Measurements from ENCODE around the gene HLA-DQB1. TPM values are rescaled to one million over a fixed set of nuclear protein-coding genes. Genes with fewer than 3 reads are reported as not detected.
"Not testable (repeated sequence)": the region's sequence is repeated elsewhere in the genome, so short reads cannot be mapped to it uniquely, and the experiment has no call there.

Gene HLA-DQB1
- total RNA-seq, 1 experiment from 2014 or later = 3.8 TPM

- H3K27ac ChIP-seq = no peak overlapping the region
- H3K4me2 ChIP-seq = no peak overlapping the region
- H2AFZ ChIP-seq = no peak overlapping the region
- intact Hi-C loops (cut with micrococcal nuclease; ENCODE audit: unreplicated experiment) = no loop called here
- no peak for TF ChIP-seq EZH2 (IDR thresholded peaks at IDR 0.05; ENCODE audit: low read depth)
- TF ChIP-seq CTCF (conservative IDR thresholded peaks at IDR 0.05) = no peak
- no peaks in the 10 kb centered on the region for H3K9me3 ChIP-seq (ENCODE audit: insufficient read depth, low read depth)
- BruUV-seq (replicated peaks) = no TSS peak
- CTCF ChIA-PET = no interaction called here
- no peaks in the 10 kb centered on the region for H3K9me2 ChIP-seq (ENCODE audit: insufficient read depth)
- no peak for DNase-seq
- no peaks in the 10 kb centered on the region for H4K20me1 ChIP-seq (ENCODE audit: insufficient read depth)
- H3K4me3 ChIP-seq = no peak overlapping the region
- no peaks in the 10 kb centered on the region for H3K4me1 ChIP-seq (replicated peaks; ENCODE audit: insufficient read depth)
- no peaks in the 10 kb centered on the region for H3F3A ChIP-seq (ENCODE audit: insufficient read depth, low read depth)
- peaks cover 11% of the 10 kb centered on the region; the same call in 1 of the 2 replicates for H3K27me3 ChIP-seq (ENCODE audit: insufficient read depth, low read depth)
- no peaks in the 10 kb centered on the region for H3K79me2 ChIP-seq (ENCODE audit: low read depth)
- H3K36me3 ChIP-seq (ENCODE audit: low read depth) = no peaks in the 10 kb centered on the region
- POLR2A ChIA-PET (ENCODE audit: unreplicated experiment) = no interaction called here
These were observed 17.8 kb upstream of the HLA-DQB1 start for GRCh38 chr6:32684246-32684645.

- H3K4me2 ChIP-seq = no peak overlapping the region
- no peaks in the 10 kb centered on the region for H4K20me1 ChIP-seq (ENCODE audit: insufficient read depth)
- TF ChIP-seq CTCF (conservative IDR thresholded peaks at IDR 0.05) = no peak
- no peak for TF ChIP-seq EZH2 (IDR thresholded peaks at IDR 0.05; ENCODE audit: low read depth)
- POLR2A ChIA-PET (ENCODE audit: unreplicated experiment) = no interaction called here
- BruUV-seq (replicated peaks) = no TSS peak
- H3K79me2 ChIP-seq (ENCODE audit: low read depth) = no peaks in the 10 kb centered on the region
- DNase-seq = no peak
- intact Hi-C loops (cut with micrococcal nuclease; ENCODE audit: unreplicated experiment) = no loop called here
- no peaks in the 10 kb centered on the region for H3F3A ChIP-seq (ENCODE audit: insufficient read depth, low read depth)
- H3K9me3 ChIP-seq (ENCODE audit: insufficient read depth, low read depth) = no peaks in the 10 kb centered on the region
- H3K27ac ChIP-seq = no peak overlapping the region
- no peak overlapping the region for H2AFZ ChIP-seq
- H3K4me3 ChIP-seq = no peak overlapping the region
- H3K4me1 ChIP-seq (replicated peaks; ENCODE audit: insufficient read depth) = no peaks in the 10 kb centered on the region
- H3K27me3 ChIP-seq (ENCODE audit: insufficient read depth, low read depth) = peaks cover 11% of the 10 kb centered on the region; the same call in 1 of the 2 replicates
- CTCF ChIA-PET = no interaction called here
- H3K9me2 ChIP-seq (ENCODE audit: insufficient read depth) = no peaks in the 10 kb centered on the region
- no peaks in the 10 kb centered on the region for H3K36me3 ChIP-seq (ENCODE audit: low read depth)
These were observed 13.6 kb upstream of the HLA-DQB1 start for GRCh38 chr6:32680055-32680454.

- Histone ChIP-seq H3K27ac (no peak overlapping the region), H3K79me2 (ENCODE audit: low read depth) (no peaks in the 10 kb centered on the region), H3F3A (ENCODE audit: insufficient read depth, low read depth) (no peaks in the 10 kb centered on the region), H3K9me2 (ENCODE audit: insufficient read depth) (no peaks in the 10 kb centered on the region), H2AFZ (no peak overlapping the region), H3K4me2 (no peak overlapping the region), H3K4me3 (no peak overlapping the region), H4K20me1 (ENCODE audit: insufficient read depth) (no peaks in the 10 kb centered on the region), H3K27me3 (ENCODE audit: insufficient read depth, low read depth) (peaks cover 9% of the 10 kb centered on the region; the same call in 1 of the 2 replicates), H3K4me1 (replicated peaks; ENCODE audit: insufficient read depth) (no peaks in the 10 kb centered on the region), H3K9me3 (ENCODE audit: insufficient read depth, low read depth) (no peaks in the 10 kb centered on the region), H3K36me3 (ENCODE audit: low read depth) (no peaks in the 10 kb centered on the region)
- intact Hi-C loops (cut with micrococcal nuclease; ENCODE audit: unreplicated experiment) = no loop called here
- no TSS peak for BruUV-seq (replicated peaks)
- no peak for TF ChIP-seq EZH2 (IDR thresholded peaks at IDR 0.05; ENCODE audit: low read depth)
- no peak for DNase-seq
- ChIA-PET CTCF (no interaction called here), POLR2A (ENCODE audit: unreplicated experiment) (no interaction called here)
These were observed 13.0 kb upstream of the HLA-DQB1 start for GRCh38 chr6:32679492-32679891.

- H3K4me3 ChIP-seq; H3K4me2 ChIP-seq; POLR2A ChIA-PET (ENCODE audit: unreplicated experiment); H2AFZ ChIP-seq; H3K9me3 ChIP-seq (ENCODE audit: insufficient read depth, low read depth); H3K79me2 ChIP-seq (ENCODE audit: low read depth); H3F3A ChIP-seq (ENCODE audit: insufficient read depth, low read depth); H3K4me1 ChIP-seq (replicated peaks; ENCODE audit: insufficient read depth); H4K20me1 ChIP-seq (ENCODE audit: insufficient read depth); H3K9me2 ChIP-seq (ENCODE audit: insufficient read depth); H3K27ac ChIP-seq; H3K27me3 ChIP-seq (ENCODE audit: insufficient read depth, low read depth); CTCF ChIA-PET; H3K36me3 ChIP-seq (ENCODE audit: low read depth); BruUV-seq (replicated peaks); intact Hi-C loops (cut with micrococcal nuclease; ENCODE audit: unreplicated experiment); DNase-seq: not testable (repeated sequence)
These were observed 7.7 kb upstream of the HLA-DQB1 start for GRCh38 chr6:32674123-32674522.

GRCh38 chr6:32671908-32672307 is 5.5 kb upstream of the HLA-DQB1 start:
- BruUV-seq (replicated peaks); H3K9me3 ChIP-seq (ENCODE audit: insufficient read depth, low read depth); H2AFZ ChIP-seq; H3K79me2 ChIP-seq (ENCODE audit: low read depth); H3K4me3 ChIP-seq; H3K9me2 ChIP-seq (ENCODE audit: insufficient read depth); H3K27me3 ChIP-seq (ENCODE audit: insufficient read depth, low read depth); H3F3A ChIP-seq (ENCODE audit: insufficient read depth, low read depth); H3K36me3 ChIP-seq (ENCODE audit: low read depth); H3K4me2 ChIP-seq; POLR2A ChIA-PET (ENCODE audit: unreplicated experiment); CTCF ChIA-PET; H3K4me1 ChIP-seq (replicated peaks; ENCODE audit: insufficient read depth); H3K27ac ChIP-seq; H4K20me1 ChIP-seq (ENCODE audit: insufficient read depth); intact Hi-C loops (cut with micrococcal nuclease; ENCODE audit: unreplicated experiment); DNase-seq: not testable (repeated sequence)
